ENCODE measurements around the gene AKT3. TPM values are rescaled to one million over a fixed set of nuclear protein-coding genes. Genes with fewer than 3 reads are reported as not detected.

Gene AKT3
- total and polyA plus RNA-seq, 3 donors from 2014 or later, result 32.3 to 70.9 (median 61.8) TPM

- Histone ChIP-seq H3K4me3 (no peak overlapping the region), H3K9me3 (no peaks in the 10 kb centered on the region), H3K27ac (no peak overlapping the region), H3K36me3 (ENCODE audit: low read depth, missing control alignments) (no peaks in the 10 kb centered on the region), H3K4me1 (no peaks in the 10 kb centered on the region), H3K27me3 (no peaks in the 10 kb centered on the region)
- no peak for DNase-seq
- WGBS, 2 donors, result 87 to 90% methylated on average over 4 of the region's 4 CpGs
- intact Hi-C loops (cut with DNase I; ENCODE audit: low total_unique reads), result no loop called here
- no peak for TF ChIP-seq POLR2A (IDR thresholded peaks at IDR 0.05)
- TF ChIP-seq CTCF (IDR thresholded peaks at IDR 0.05), result no peak
Measured at GRCh38 chr1:243568793-243569192, 281.2 kb downstream of the AKT3 start.

- Histone ChIP-seq H3K9me3 (no peaks in the 10 kb centered on the region), H3K27ac (no peak overlapping the region), H3K27me3 (no peaks in the 10 kb centered on the region), H3K4me3 (no peak overlapping the region), H3K36me3 (ENCODE audit: low read depth, missing control alignments) (no peaks in the 10 kb centered on the region), H3K4me1 (no peaks in the 10 kb centered on the region)
- intact Hi-C loops (cut with DNase I; ENCODE audit: low total_unique reads), result no loop called here
- no peak for DNase-seq
- TF ChIP-seq CTCF (IDR thresholded peaks at IDR 0.05) (no peak), POLR2A (IDR thresholded peaks at IDR 0.05) (no peak)
Measured at GRCh38 chr1:243564814-243565213, 285.2 kb downstream of the AKT3 start.

- Histone ChIP-seq H3K27me3 (no peaks in the 10 kb centered on the region), H3K27ac (no peak overlapping the region)
Measured at GRCh38 chr1:243563732-243564131, 286.3 kb downstream of the AKT3 start.

GRCh38 chr1:243562473-243562872 lies 287.6 kb downstream of the AKT3 start:
- Histone ChIP-seq H3K36me3 (ENCODE audit: low read depth, missing control alignments) (no peaks in the 10 kb centered on the region), H3K4me1 (no peaks in the 10 kb centered on the region), H3K9me3 (no peaks in the 10 kb centered on the region), H3K27ac (no peak overlapping the region), H3K4me3 (no peak overlapping the region), H3K27me3 (no peaks in the 10 kb centered on the region)
- no peak for DNase-seq
- intact Hi-C loops (cut with DNase I; ENCODE audit: low total_unique reads), result no loop called here
- TF ChIP-seq POLR2A (IDR thresholded peaks at IDR 0.05) (no peak), CTCF (IDR thresholded peaks at IDR 0.05) (no peak)
- 85 to 86% methylated on average over 1 of the region's 1 CpG for WGBS, 2 donors

More at GRCh38 chr1:243563732-243564131, 286.3 kb downstream of the AKT3 start:
- 49 to 64% methylated on average over 4 of the region's 4 CpGs for WGBS, 2 donors
- no peak for DNase-seq
- intact Hi-C loops (cut with DNase I; ENCODE audit: low total_unique reads), result no loop called here
- no peaks in the 10 kb centered on the region for H3K4me1 ChIP-seq
- no peaks in the 10 kb centered on the region for H3K9me3 ChIP-seq
- TF ChIP-seq CTCF (IDR thresholded peaks at IDR 0.05) (no peak), POLR2A (IDR thresholded peaks at IDR 0.05) (no peak)
- H3K36me3 ChIP-seq (ENCODE audit: low read depth, missing control alignments), result no peaks in the 10 kb centered on the region
- H3K4me3 ChIP-seq, result no peak overlapping the region

- Histone ChIP-seq H3K4me3 (no peak overlapping the region), H3K4me1 (no peaks in the 10 kb centered on the region), H3K27me3 (no peaks in the 10 kb centered on the region), H3K9me3 (no peaks in the 10 kb centered on the region), H3K36me3 (ENCODE audit: low read depth, missing control alignments) (no peaks in the 10 kb centered on the region), H3K27ac (no peak overlapping the region)
- 96 to 100% methylated on average over 2 of the region's 2 CpGs for WGBS, 2 donors
- no peak for TF ChIP-seq POLR2A (IDR thresholded peaks at IDR 0.05)
- no peak for TF ChIP-seq CTCF (IDR thresholded peaks at IDR 0.05)
- DNase-seq, result no peak
- intact Hi-C loops (cut with DNase I; ENCODE audit: low total_unique reads), result no loop called here
Measured at GRCh38 chr1:243561588-243562319, 288.3 kb downstream of the AKT3 start.
